ENCODE measurements around the gene MACROD2. TPM values are rescaled to one million over a fixed set of nuclear protein-coding genes. Genes with fewer than 3 reads are reported as not detected.

The MACROD2 gene
- total RNA-seq, 3 donors from 2014 or later, result 3.2 to 7.6 (median 6.4) TPM

- DNase-seq (no peak), ATAC-seq (no peak)
- no peaks in the 10 kb centered on the region for H3K9me3 ChIP-seq
- intact Hi-C loops (cut with DNase I, micrococcal nuclease), result no loop called here
- no peak for TF ChIP-seq CTCF (IDR thresholded peaks at IDR 0.05)
- H3K4me3 ChIP-seq, result no peak overlapping the region
- H3K36me3 ChIP-seq (ENCODE audit: low read depth), result no peaks in the 10 kb centered on the region
- H3K4me1 ChIP-seq (ENCODE audit: low read depth), result no peaks in the 10 kb centered on the region
Observed at GRCh38 chr20:15767999-15768741, 1772.9 kb downstream of the MACROD2 start.

GRCh38 chr20:15772826-15773225 lies 1777.5 kb downstream of the MACROD2 start:
- TF ChIP-seq CTCF (IDR thresholded peaks at IDR 0.05), result no peak
- DNase-seq (no peak), ATAC-seq (no peak)
- H3K9me3 ChIP-seq, result no peaks in the 10 kb centered on the region
- no peaks in the 10 kb centered on the region for H3K4me1 ChIP-seq (ENCODE audit: low read depth)
- no peak overlapping the region for H3K4me3 ChIP-seq
- no peaks in the 10 kb centered on the region for H3K36me3 ChIP-seq (ENCODE audit: low read depth)
- intact Hi-C loops (cut with DNase I, micrococcal nuclease), result no loop called here

GRCh38 chr20:15774926-15775325 lies 1779.6 kb downstream of the MACROD2 start:
- TF ChIP-seq CTCF (IDR thresholded peaks at IDR 0.05), result no peak
- ATAC-seq (no peak), DNase-seq (no peak)
- intact Hi-C loops (cut with DNase I, micrococcal nuclease), result no loop called here
- Histone ChIP-seq H3K36me3 (ENCODE audit: low read depth) (no peaks in the 10 kb centered on the region), H3K4me1 (ENCODE audit: low read depth) (no peaks in the 10 kb centered on the region), H3K9me3 (no peaks in the 10 kb centered on the region), H3K4me3 (no peak overlapping the region)

GRCh38 chr20:15776770-15777466 lies 1781.6 kb downstream of the MACROD2 start:
- no peak for TF ChIP-seq CTCF (IDR thresholded peaks at IDR 0.05)
- no peak for DNase-seq
- H3K9me3 ChIP-seq, result no peaks in the 10 kb centered on the region
- ATAC-seq, result no peak
- intact Hi-C loops (cut with DNase I, micrococcal nuclease), result no loop called here
- no peak overlapping the region for H3K4me3 ChIP-seq
- H3K36me3 ChIP-seq (ENCODE audit: low read depth), result no peaks in the 10 kb centered on the region
- no peaks in the 10 kb centered on the region for H3K4me1 ChIP-seq (ENCODE audit: low read depth)

GRCh38 chr20:15784020-15784419 lies 1788.7 kb downstream of the MACROD2 start:
- DNase-seq, result no peak
- H3K4me1 ChIP-seq (ENCODE audit: low read depth), result no peaks in the 10 kb centered on the region
- H3K9me3 ChIP-seq, result no peaks in the 10 kb centered on the region
- intact Hi-C loops (cut with DNase I, micrococcal nuclease), result no loop called here
- no peak for TF ChIP-seq CTCF (IDR thresholded peaks at IDR 0.05)
- H3K36me3 ChIP-seq (ENCODE audit: low read depth), result no peaks in the 10 kb centered on the region
- no peak for ATAC-seq
- no peak overlapping the region for H3K4me3 ChIP-seq
